Measurements from ENCODE around the gene GPR85.
A peak's percentile ranks its signal among the peaks of the same experiment; 100 is the strongest.

GPR85 gene

DNA sequence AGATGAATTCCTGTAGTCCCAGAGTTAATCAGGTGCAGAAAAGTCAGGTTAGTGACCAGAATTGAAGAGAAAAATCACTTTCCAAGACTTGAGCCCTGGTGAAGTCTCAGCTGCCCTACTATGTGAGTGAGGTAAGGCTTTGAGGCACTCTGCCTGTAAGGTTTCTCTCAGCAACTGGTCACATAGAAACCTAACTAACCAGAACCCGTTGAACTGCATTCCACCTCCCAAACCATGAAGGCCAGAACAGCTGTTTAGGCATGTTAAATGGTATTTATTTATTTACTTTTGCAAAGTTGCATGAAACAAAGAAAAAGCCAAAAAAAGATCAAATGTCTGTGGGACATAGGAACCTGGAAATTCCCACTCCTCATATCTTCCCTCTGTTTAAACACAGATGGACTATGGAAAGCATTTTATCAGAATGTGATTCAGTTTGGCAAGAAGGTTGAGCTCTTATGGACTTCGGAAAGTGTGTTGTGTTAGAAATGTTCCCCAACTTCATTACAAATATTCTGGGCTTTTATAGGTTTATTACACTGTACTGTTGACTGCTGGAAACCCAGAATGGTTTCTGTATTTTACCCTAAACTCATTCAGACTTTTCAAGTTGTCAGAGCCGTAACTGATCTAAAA lies 12.8 kb upstream of the GPR85 start:
- no peak for DNase-seq (ENCODE audit: extremely low read depth, low read depth)
- TF ChIP-seq, protein P1, sequence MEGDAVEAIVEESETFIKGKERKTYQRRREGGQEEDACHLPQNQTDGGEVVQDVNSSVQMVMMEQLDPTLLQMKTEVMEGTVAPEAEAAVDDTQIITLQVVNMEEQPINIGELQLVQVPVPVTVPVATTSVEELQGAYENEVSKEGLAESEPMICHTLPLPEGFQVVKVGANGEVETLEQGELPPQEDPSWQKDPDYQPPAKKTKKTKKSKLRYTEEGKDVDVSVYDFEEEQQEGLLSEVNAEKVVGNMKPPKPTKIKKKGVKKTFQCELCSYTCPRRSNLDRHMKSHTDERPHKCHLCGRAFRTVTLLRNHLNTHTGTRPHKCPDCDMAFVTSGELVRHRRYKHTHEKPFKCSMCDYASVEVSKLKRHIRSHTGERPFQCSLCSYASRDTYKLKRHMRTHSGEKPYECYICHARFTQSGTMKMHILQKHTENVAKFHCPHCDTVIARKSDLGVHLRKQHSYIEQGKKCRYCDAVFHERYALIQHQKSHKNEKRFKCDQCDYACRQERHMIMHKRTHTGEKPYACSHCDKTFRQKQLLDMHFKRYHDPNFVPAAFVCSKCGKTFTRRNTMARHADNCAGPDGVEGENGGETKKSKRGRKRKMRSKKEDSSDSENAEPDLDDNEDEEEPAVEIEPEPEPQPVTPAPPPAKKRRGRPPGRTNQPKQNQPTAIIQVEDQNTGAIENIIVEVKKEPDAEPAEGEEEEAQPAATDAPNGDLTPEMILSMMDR (IDR thresholded peaks at IDR 0.05; ENCODE audit: low read depth, low read length, missing control alignments): no peak
- no peak overlapping the region for H3K4me3 ChIP-seq (replicated peaks; ENCODE audit: low read depth, low read length)

DNA sequence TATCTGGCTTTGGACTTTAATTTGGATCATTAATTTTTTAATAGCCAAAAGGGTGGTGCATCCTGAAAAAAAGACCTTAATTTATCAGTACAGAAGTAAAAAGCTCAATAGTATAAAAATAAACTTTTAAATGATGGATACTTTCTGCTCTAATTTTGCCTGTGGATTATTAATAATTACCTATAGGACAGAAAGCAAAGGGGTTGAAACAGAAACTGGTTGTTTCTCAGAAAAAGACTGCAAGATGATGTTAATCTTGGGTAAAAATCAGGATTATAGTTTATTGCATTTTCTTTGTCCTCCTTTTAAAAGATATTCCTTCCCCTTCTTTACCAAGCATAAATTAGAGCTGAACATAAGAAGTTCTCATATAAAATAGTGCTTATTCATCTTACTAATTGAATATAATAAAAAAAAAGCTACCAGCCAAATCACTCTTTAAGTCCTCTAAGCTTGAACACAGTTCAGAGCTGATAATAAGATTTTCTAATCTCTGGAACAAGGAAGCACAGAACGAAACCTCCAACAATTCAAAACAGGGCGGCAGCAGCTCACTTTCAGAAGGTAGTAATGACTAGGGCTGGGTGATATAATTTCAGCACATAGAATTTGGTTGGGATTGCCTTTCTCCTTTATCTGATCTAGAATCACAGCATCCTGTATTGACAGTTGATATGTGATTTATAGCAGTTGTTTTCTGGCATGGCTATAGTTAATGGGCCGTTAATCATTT lies 8.1 kb upstream of the GPR85 start:
- H3K4me3 ChIP-seq (replicated peaks; ENCODE audit: low read depth, low read length): no peak overlapping the region
- DNase-seq (ENCODE audit: extremely low read depth, low read depth): no peak
- TF ChIP-seq, protein P1 (IDR thresholded peaks at IDR 0.05; ENCODE audit: low read depth, low read length, missing control alignments): no peak

DNA sequence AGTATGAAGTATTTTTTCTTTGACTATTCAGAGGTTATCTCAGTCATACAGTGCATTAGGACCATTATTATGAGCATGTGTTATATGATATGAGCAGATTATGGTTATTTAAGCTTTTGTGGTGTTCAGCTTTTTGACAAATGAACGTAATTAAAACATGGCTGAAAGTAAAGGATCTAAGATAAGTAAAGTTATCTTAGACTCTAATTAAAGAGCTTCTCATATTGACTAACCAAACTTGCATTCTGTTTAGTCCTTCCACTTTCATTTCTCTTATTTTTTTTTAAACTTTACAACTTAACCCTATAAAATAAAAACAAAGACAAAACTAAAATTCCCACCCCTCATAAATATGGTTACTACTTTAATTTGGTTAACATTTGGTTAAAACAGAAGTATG lies 6.9 kb upstream of the GPR85 start:
- H3K4me3 ChIP-seq (replicated peaks; ENCODE audit: low read depth, low read length): no peak overlapping the region
- TF ChIP-seq, protein P1 (IDR thresholded peaks at IDR 0.05; ENCODE audit: low read depth, low read length, missing control alignments): no peak
- no peak for DNase-seq (ENCODE audit: extremely low read depth, low read depth)

GRCh38 chr7:113092762-113093161 lies 6.1 kb upstream of the GPR85 start:
- H3K4me3 ChIP-seq (replicated peaks; ENCODE audit: low read depth, low read length): no peak overlapping the region
- DNase-seq (ENCODE audit: extremely low read depth, low read depth): no peak
- TF ChIP-seq, protein P1 (IDR thresholded peaks at IDR 0.05; ENCODE audit: low read depth, low read length, missing control alignments): no peak

- TF ChIP-seq, protein P1 (IDR thresholded peaks at IDR 0.05; ENCODE audit: low read depth, low read length, missing control alignments): no peak
- peak; percentile 81 for DNase-seq (ENCODE audit: extremely low read depth, low read depth)
- H3K4me3 ChIP-seq (replicated peaks; ENCODE audit: low read depth, low read length): peak overlapping the region; percentile 52
Measured at GRCh38 chr7:113087071-113087998, 708 bp upstream of the GPR85 start.

DNA sequence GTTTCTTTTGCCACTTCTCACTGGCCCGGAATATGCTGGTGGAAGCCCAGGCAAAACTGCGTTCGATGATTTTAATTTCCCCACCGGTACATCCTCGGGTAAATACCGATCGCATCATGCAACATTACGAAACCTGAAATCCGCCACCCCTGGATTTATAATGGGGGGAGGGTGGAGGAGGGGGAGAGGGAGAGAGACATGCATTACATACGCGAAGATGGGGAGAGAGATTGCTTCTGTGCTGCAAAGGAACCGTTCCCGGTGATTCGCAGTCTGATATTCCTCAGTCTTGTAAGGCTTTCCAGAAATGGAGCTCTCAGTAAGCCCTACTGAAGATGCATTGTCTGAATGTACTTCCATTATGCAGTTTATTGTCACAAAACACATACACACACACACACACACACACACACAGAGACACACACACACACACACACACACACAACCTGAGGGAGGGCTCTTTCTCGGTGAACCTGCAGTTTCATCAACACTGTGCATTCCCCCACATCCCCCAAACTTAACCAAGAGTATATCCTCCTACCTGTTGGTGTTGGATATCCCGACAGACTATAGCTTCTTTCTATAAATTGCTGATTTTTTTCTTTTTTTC lies 741 bp downstream of the GPR85 start:
- no peak for DNase-seq (ENCODE audit: extremely low read depth, low read depth)
- TF ChIP-seq, protein P1 (IDR thresholded peaks at IDR 0.05; ENCODE audit: low read depth, low read length, missing control alignments): no peak
- peak overlapping the region; percentile 52 for H3K4me3 ChIP-seq (replicated peaks; ENCODE audit: low read depth, low read length)
